Dendritic cell treated with granulocyte-macrophage colony-stimulating factor and Interleukin-4, amounts not matched to agents 40 ng/mL and 50 ng/mL, for 4 days (primary cell): ENCODE results near the gene CYP2D6.
"Not testable (repeated sequence)": the region's sequence is repeated elsewhere in the genome, so short reads cannot be mapped to it uniquely, and the experiment has no call there.

Source experiments
- H3K27ac Mint-ChIP-seq: one replicate; pipeline ENCODE4 v1.8.0; 2022; ENCODE audit warnings: mild to moderate bottlenecking, mixed read lengths
- H3K27me3 Mint-ChIP-seq: one replicate; pipeline ENCODE4 v1.8.0; 2022; ENCODE audit warnings: mild to moderate bottlenecking, mixed read lengths
- H3K36me3 Mint-ChIP-seq: one replicate; pipeline ENCODE4 v1.8.0; 2022; ENCODE audit warnings: low read depth, mixed read lengths
- H3K4me1 Mint-ChIP-seq: one replicate; pipeline ENCODE4 v1.8.0; 2022; ENCODE audit warnings: low read depth, mixed read lengths
- H3K4me3 Mint-ChIP-seq: one replicate; pipeline ENCODE4 v1.8.0; 2022; ENCODE audit warnings: mild to moderate bottlenecking, moderate library complexity, mixed read lengths
- H3K9me3 Mint-ChIP-seq: one replicate; pipeline ENCODE4 v1.8.0; 2022; ENCODE audit warnings: mixed read lengths
- intact Hi-C: fragments of 100-400 bp; cut with micrococcal nuclease; formaldehyde crosslinking; loops from one replicate; pipeline ENCODE4 v1.15.0; 2022

CYP2D6 gene

DNA sequence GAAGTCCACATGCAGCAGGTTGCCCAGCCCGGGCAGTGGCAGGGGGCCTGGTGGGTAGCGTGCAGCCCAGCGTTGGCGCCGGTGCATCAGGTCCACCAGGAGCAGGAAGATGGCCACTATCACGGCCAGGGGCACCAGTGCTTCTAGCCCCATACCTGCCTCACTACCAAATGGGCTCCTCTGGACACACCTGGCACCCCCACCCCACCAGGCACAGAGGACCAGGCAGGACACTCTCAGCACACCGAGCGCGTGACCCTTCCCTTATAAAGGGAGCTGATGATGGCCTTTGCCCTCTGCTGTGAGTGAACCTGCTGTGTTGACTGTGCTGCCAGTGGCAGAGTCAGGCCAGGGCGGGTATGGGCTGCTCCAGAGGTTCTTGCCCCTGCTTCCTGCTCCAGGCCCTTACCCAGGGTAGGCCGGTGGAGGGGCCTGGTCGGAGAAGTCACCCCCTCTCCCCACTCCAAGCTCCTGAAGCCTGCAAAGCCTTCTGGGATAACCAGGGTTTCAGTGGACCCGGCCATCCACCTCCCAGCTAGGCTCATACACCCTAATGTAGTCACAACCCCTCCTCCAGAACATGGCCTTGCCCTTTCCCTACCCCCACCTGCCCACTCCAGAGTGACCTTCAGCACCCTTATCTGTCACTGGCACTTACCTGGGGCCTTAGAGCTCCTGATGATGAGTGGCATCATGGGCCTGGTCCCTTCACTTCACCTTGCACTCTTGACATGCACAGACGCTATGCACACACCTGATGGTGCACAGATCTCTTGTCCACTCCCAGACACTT, at the start of gene CYP2D6:
CYP2D6 (minus strand) TSS at position 172 of the 793 bp plus-strand sequence; CDS start at position 153, 19 bp downstream.
- H3K4me3 Mint-ChIP-seq, H3K27ac Mint-ChIP-seq, H3K9me3 Mint-ChIP-seq, H3K4me1 Mint-ChIP-seq, H3K36me3 Mint-ChIP-seq, intact Hi-C loops: not testable (repeated sequence)
- H3K27me3 Mint-ChIP-seq: peaks cover 40% of the 10 kb centered on the region

DNA sequence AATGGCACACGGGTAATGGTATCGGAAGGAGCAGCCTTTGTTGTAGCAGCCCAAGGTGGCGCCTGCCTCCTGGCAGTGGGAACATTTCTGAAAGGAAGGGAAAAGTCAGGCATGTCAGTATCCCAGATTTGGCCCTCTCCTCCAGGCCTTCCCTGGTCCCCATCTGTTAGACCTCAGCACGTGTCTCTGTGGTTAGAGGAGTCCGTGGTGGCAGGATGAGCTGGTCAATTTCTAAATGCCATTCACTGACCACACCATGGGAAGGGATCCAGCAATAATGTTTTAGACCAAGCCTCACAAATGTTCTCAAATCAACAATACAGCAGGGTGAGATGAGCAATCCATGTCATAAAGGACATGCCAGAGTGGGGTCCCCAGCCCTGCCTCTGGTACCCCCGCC, 49.0 kb upstream of the CYP2D6 start:
- Mint-ChIP-seq H3K4me3 (no peak overlapping the region), H3K4me1 (peaks cover 5% of the 10 kb centered on the region), H3K36me3 (peaks cover 52% of the 10 kb centered on the region), H3K9me3 (no peaks in the 10 kb centered on the region), H3K27me3 (no peaks in the 10 kb centered on the region), H3K27ac (no peak overlapping the region)
- intact Hi-C loops: no loop called here

DNA sequence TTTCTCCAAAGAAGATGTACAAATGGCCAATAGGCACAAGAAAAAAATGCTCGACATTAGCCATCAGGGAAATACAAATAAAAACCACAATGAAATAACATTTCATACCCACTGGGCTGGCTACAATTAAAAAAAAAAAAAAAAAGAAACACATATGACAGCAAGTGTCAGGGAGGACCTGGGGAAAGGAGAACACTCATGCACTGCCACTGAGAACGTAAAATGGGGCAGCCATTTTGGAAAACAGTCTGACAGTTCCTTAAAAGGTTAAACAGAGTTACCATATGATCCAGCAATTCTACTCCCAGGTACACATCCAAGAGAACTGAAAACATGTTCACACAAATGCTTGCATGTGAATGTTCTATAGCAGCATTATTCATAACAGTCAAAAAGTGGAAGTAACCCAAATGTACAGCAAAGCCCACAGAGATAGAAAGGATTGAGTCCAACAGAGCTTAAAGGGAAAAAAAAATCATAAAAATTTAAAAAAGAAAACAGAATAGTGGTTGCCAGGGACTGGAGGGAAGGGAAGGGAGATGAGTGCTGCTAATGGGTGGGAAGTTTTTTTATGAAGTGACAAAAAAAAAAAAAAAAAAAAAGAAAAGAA, 48.4 kb upstream of the CYP2D6 start:
- H3K4me3 Mint-ChIP-seq: no peak overlapping the region
- intact Hi-C loops: no loop called here

DNA sequence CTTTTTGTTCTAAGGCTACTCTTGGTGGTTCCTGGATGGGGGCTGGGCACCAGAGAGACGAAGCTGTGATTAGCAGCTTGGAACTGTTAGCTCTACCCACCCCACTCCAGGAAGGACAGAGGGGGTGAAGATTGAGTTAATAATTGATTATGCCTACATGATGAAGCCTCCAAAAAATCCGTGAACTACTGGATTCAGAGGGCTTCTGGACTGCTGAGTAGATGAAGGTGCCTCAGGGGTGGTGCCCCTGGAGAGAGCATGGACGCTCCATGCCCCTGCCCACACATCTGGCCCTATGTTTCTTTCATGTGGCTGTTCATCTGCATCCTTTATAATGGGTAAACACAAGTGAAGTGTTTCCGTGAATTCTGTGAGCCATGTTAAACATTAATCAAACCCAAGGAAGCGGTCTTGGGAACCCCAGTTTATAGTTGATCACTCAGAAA, 47.3 kb upstream of the CYP2D6 start:
- H3K27me3 Mint-ChIP-seq: no peaks in the 10 kb centered on the region
- H3K4me1 Mint-ChIP-seq: peaks cover 6% of the 10 kb centered on the region
- no peak overlapping the region for H3K4me3 Mint-ChIP-seq
- intact Hi-C loops: no loop called here
- H3K36me3 Mint-ChIP-seq: peaks cover 42% of the 10 kb centered on the region
- no peak overlapping the region for H3K27ac Mint-ChIP-seq
- no peaks in the 10 kb centered on the region for H3K9me3 Mint-ChIP-seq

More for the DNA sequence above, 48.4 kb upstream of the CYP2D6 start:
- Mint-ChIP-seq H3K27me3 (no peaks in the 10 kb centered on the region), H3K9me3 (no peaks in the 10 kb centered on the region), H3K4me1 (peaks cover 5% of the 10 kb centered on the region), H3K36me3 (peaks cover 52% of the 10 kb centered on the region), H3K27ac (no peak overlapping the region)

DNA sequence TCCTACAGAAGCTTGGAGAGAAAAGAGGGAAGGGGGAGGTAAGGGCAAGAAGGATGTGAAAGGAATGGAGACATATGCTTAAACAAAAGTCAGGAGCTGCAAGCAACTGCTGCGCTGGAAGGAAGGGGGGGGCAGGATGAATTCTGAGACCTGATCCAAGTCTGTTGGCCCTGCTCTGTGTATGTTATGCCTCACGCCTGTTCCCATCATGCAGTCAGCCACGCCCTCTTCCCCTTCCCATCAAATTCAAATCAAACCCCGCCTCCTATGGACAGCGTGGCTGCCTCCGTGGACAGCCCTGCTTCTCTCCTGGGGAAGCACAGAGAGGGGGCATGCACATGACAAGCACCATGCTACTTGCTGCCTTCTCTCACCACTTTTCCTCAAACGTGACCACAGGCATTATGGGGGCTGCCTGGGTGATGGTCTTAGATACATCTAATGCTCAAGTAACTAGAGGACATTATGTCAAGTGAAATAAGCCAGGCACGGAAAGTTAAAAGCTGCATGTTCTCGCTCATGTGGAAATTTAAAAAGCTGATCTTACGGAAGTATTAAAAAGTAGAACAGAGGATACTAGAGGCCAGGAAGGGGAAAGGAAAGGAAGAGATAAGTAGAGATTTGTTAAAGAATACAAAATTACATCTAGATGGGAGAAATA, 45.8 kb upstream of the CYP2D6 start:
- Mint-ChIP-seq H3K4me1 (peaks cover 21% of the 10 kb centered on the region), H3K9me3 (no peaks in the 10 kb centered on the region), H3K27ac (no peak overlapping the region), H3K4me3 (no peak overlapping the region), H3K36me3 (peaks cover 46% of the 10 kb centered on the region), H3K27me3 (no peaks in the 10 kb centered on the region)
- intact Hi-C loops: no loop called here

DNA sequence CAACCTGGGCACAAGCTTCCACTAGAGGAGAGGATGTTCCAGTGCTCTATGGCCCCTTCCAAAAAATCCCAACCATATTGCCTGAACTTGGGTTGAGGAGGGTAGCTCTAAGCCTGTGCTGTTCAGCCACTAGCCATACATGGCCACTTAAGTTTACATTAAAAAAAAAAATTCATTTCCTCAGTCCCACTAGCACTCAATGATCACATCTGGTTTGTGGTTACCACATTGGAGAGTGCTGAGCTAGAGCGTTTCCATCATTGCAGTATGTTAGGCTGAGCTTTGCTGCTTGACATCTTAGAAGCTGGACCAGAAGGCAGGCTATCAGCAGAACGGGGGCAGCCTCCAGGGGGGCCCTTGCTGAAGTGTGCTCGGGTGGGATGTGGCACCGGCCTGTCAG, 43.5 kb upstream of the CYP2D6 start:
- no peaks in the 10 kb centered on the region for H3K27me3 Mint-ChIP-seq
- H3K27ac Mint-ChIP-seq: no peak overlapping the region
- H3K36me3 Mint-ChIP-seq: peaks cover 51% of the 10 kb centered on the region
- intact Hi-C loops: loop anchor here (5.0 kb wide), 1 partner anchor 138 kb away; no protein-coding TSS in a partner anchor
- H3K4me3 Mint-ChIP-seq: no peak overlapping the region
- H3K9me3 Mint-ChIP-seq: no peaks in the 10 kb centered on the region
- peaks cover 23% of the 10 kb centered on the region for H3K4me1 Mint-ChIP-seq

DNA sequence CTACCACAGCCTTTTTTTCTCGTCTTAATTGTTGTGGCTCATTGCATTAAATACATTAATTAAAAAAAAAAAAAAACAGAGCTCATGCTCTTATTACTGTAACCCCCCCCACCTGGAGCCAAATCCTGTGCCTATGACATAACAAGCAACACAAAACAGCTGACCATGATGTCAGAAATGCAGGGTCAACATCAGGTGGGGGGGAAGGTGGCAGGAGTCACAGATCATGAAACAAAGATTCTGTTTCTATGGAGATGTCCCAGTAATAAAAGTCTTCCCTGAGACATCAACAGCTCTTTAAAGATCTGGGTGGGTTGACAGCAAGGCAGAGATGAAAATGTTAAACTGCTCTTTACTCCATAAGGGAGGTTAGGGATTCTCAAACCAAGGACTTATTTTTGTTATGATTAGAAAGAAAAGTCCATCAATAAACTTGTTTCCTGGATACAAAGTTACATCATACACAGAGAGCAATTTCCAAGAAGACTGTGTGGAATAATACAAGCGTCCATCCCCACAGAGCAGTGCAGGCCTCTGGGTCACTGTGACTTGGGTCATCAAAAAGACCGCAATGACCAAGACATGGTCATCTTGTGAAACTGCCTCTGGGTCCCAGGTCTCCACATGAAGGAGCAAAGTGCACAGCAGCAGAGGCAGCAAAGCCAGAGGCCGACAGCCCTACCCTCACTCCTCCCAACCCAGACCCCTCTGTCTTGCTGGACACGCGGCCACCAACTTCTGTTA, 42.7 kb upstream of the CYP2D6 start:
- H3K27ac Mint-ChIP-seq: no peak overlapping the region
- H3K9me3 Mint-ChIP-seq: no peaks in the 10 kb centered on the region
- intact Hi-C loops: loop anchor here (5.0 kb wide), 1 partner anchor 139 kb away; no protein-coding TSS in a partner anchor
- H3K4me1 Mint-ChIP-seq: peaks cover 30% of the 10 kb centered on the region
- no peak overlapping the region for H3K4me3 Mint-ChIP-seq
- H3K36me3 Mint-ChIP-seq: peaks cover 51% of the 10 kb centered on the region
- no peaks in the 10 kb centered on the region for H3K27me3 Mint-ChIP-seq

DNA sequence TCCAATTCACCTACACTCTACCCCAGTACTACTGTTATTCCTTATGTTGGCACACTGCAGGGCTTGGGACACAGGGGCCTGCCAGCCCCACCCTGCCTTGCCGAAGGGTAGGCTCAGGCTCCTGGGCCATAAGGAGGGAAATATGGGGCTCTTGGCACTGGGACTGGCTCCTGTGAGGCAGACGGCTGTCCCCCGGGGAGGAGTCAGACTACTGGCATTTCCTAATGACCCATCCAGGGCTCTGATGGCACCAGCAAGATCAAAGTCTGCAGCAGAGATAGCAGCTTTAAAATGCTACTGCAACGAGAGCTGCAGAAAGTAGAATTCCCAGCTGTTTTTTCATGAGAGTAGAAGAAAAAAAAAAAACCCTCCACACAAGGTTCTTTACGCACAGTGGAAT, 42.2 kb upstream of the CYP2D6 start:
- H3K4me3 Mint-ChIP-seq: no peak overlapping the region

DNA sequence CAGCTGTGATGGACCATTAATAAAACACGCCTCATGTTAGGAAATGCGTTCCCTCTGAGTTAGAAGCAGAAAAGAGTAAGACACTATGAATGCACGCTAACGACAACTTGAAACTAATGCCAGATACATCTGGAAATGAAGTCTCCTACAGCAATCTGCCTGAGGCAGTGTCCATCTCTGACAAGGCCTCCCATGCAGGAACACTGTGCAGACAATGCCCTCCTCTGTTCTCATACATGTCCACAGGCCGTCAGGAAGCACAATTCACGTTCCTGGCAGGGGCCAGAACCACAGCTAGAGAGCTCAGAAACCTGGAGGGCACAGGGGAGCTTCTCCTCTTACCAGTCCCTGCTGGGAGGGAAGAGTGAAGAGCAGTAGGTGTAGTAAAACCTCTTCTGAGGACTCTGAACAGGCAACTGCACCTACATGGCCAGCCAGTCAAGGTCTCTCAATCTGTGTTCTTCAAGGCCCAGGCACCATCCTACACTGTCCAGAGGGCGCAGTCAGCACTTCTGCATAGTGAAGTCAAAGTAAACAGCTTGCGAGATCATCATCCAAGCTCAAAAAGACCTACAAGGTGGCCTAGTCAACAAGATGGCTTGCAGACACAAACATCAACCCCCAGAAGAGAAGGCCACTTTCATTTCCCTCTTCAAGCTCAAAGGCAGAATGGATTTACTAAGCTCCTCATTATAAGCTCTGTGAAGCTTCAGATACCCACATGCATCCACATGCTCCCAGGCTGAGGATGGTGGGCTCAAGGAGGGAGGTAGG, 41.5 kb upstream of the CYP2D6 start:
- peaks cover 51% of the 10 kb centered on the region for H3K36me3 Mint-ChIP-seq
- intact Hi-C loops: loop anchor here (5.0 kb wide), 1 partner anchor 140 kb away; no protein-coding TSS in a partner anchor
- no peak overlapping the region for H3K27ac Mint-ChIP-seq

More for the DNA sequence above, 42.2 kb upstream of the CYP2D6 start:
- Mint-ChIP-seq H3K36me3 (peaks cover 51% of the 10 kb centered on the region), H3K4me1 (peaks cover 30% of the 10 kb centered on the region), H3K9me3 (no peaks in the 10 kb centered on the region), H3K27ac (no peak overlapping the region), H3K27me3 (no peaks in the 10 kb centered on the region)
- intact Hi-C loops: loop anchor here (5.0 kb wide), 1 partner anchor 140 kb away; no protein-coding TSS in a partner anchor

DNA sequence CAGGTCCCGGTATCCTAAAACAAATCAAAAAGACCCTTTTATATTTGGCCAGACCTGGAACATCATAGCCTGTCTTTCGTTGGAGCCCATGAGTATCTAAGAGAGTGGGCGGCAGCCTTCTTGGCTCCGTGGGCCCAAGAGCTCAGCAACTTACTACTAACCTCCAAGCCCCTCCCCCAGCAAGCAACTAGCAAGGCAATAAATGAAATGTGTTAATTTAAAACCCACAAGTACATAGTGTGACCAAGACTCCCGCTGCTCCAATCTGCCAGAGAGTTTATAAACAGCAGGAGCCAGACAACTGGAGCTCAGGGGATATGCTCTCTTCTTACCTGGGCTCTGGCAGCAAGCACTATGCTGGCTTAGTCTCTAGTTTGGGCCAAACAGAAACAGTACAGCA, 40.8 kb upstream of the CYP2D6 start:
- intact Hi-C loops: loop anchor here (5.0 kb wide), 1 partner anchor 141 kb away; no protein-coding TSS in a partner anchor
- Mint-ChIP-seq H3K27ac (no peak overlapping the region), H3K9me3 (no peaks in the 10 kb centered on the region), H3K27me3 (no peaks in the 10 kb centered on the region), H3K4me3 (no peak overlapping the region), H3K4me1 (peaks cover 30% of the 10 kb centered on the region), H3K36me3 (peaks cover 52% of the 10 kb centered on the region)

More for the DNA sequence above, 41.5 kb upstream of the CYP2D6 start:
- no peaks in the 10 kb centered on the region for H3K27me3 Mint-ChIP-seq
- no peak overlapping the region for H3K4me3 Mint-ChIP-seq
- H3K9me3 Mint-ChIP-seq: no peaks in the 10 kb centered on the region
- peaks cover 30% of the 10 kb centered on the region for H3K4me1 Mint-ChIP-seq

DNA sequence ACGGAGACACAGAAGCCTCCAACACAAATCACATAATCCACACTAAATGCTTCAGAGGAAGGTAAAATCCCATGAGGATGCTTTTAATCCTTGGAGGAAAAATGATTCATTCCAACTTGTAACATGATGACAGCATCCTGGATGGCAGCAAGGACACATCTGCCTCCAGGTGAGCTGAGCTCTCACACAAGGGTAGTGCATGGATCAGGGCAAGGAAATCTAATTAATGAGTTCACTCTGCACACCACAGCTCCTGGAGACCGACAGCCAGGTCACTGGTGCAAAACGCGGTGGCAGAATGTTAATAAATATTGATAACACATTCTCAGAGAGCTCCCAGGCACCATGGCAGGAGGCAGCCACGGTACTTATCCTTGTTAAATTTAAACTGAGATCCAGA, 40.3 kb upstream of the CYP2D6 start:
- no peak overlapping the region for H3K27ac Mint-ChIP-seq
- intact Hi-C loops: loop anchor here (5.0 kb wide), 1 partner anchor 141 kb away; no protein-coding TSS in a partner anchor
- H3K4me1 Mint-ChIP-seq: peaks cover 30% of the 10 kb centered on the region
- no peak overlapping the region for H3K4me3 Mint-ChIP-seq
- H3K27me3 Mint-ChIP-seq: no peaks in the 10 kb centered on the region
- H3K9me3 Mint-ChIP-seq: no peaks in the 10 kb centered on the region
- H3K36me3 Mint-ChIP-seq: peaks cover 52% of the 10 kb centered on the region

DNA sequence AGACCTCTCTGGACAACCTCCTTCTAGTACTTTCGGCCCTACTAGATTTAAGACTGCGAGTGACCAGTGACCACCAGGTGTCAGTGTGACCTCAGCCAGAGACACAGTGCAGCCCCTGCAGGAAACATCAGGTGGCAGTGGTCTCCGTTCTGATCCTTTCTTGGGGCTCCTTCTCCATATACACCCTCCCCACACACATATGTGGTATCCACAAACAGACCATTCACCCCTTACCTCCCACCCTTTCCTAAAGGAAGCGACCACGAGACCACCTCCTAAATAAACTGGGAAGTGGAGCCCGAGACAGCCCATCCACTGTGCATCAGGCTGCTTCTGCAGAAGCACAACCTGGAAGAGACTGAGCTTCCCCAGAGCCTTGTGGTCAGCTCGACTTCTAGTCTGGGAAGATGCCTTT, 38.5 kb upstream of the CYP2D6 start:
- intact Hi-C loops: loop anchor here (1.0 kb wide), 1 partner anchor 268 kb away; no protein-coding TSS in a partner anchor
- Mint-ChIP-seq H3K36me3 (peaks cover 65% of the 10 kb centered on the region), H3K9me3 (no peaks in the 10 kb centered on the region), H3K27me3 (no peaks in the 10 kb centered on the region), H3K27ac (no peak overlapping the region), H3K4me3 (no peak overlapping the region), H3K4me1 (peaks cover 30% of the 10 kb centered on the region)

DNA sequence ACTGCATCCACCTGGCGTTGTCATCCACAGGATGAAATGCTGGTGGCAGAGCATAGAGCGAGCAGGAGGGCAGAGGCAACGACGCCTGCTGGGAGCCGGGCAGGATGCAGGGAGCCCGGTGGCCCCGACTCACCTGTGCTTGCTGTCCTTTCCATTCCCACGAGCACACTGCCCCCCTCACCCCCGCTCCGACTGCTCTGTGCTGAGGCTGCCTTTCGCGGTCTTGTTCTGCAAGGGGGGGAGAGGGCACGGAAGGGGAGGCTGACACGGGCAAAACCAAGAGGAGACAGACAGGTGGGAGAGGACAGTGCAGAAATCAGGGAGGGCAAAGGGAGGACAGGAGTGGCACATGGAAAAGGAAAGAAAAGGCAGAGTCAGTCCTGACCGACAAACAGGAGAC, 37.9 kb upstream of the CYP2D6 start:
- Mint-ChIP-seq H3K4me3 (no peak overlapping the region), H3K4me1 (peaks cover 30% of the 10 kb centered on the region), H3K36me3 (peaks cover 71% of the 10 kb centered on the region), H3K27ac (no peak overlapping the region), H3K27me3 (no peaks in the 10 kb centered on the region), H3K9me3 (no peaks in the 10 kb centered on the region)
- intact Hi-C loops: no loop called here
